ENCODE measurements around the gene EIF2B2.

GRCh38 chr14:74981462-74981782 lies 21.3 kb upstream of the EIF2B2 start:
- no peak for TF ChIP-seq TAF1 (IDR thresholded peaks at IDR 0.05; ENCODE audit: low read depth, low read length)
- TF ChIP-seq POLR2AphosphoS5 (IDR thresholded peaks at IDR 0.05; ENCODE audit: low read depth, low read length), result no peak
- TF ChIP-seq POLR2A (IDR thresholded peaks at IDR 0.05; ENCODE audit: low read depth, low read length), result no peak
- no peak for TF ChIP-seq SPI1 (IDR thresholded peaks at IDR 0.05; ENCODE audit: low read depth, low read length)
- TF ChIP-seq PAX5 (IDR thresholded peaks at IDR 0.05; ENCODE audit: insufficient read depth, low read length, severe bottlenecking), result no peak
- TF ChIP-seq POU2F2 (IDR thresholded peaks at IDR 0.05; ENCODE audit: low read depth, low read length), result no peak
